ENCODE results near the gene SLC6A13. TPM values are rescaled to one million over a fixed set of nuclear protein-coding genes. Genes with fewer than 3 reads are reported as not detected.

The SLC6A13 gene
- total RNA-seq, 2 experiments from 2014 or later, result 0.11 to 0.60 TPM

- no peak for ATAC-seq (ENCODE audit: poor library complexity)
- Histone ChIP-seq H3K27me3 (ENCODE audit: control insufficient read depth in 1 of 2, insufficient read depth in 2 of 2, low read length in 2 of 2) (peaks cover 0 to 14% of the 10 kb centered on the region in 2 experiments), H3K9me3 (ENCODE audit: control insufficient read depth in 1 of 2, insufficient read depth in 1 of 2, low read length in 2 of 2) (peaks cover 6 to 7% of the 10 kb centered on the region in 2 experiments), H3K36me3 (ENCODE audit: insufficient read depth, low read length) (no peaks in the 10 kb centered on the region), H3K4me1 (ENCODE audit: insufficient read depth, low read length) (no peaks in the 10 kb centered on the region), H3K4me3 (ENCODE audit: low read length) (no peak overlapping the region), H3K27ac (ENCODE audit: low read depth in 1 of 2, low read length in 2 of 2) (no peak overlapping the region)
- ChIA-PET CTCF (no interaction called here), POLR2A (no interaction called here)
- Mint-ChIP-seq H3K9me3 (no peaks in the 10 kb centered on the region), H3K27ac (no peak overlapping the region), H3K36me3 (ENCODE audit: low read depth) (peaks cover 4% of the 10 kb centered on the region), H3K27me3 (peaks cover 37% of the 10 kb centered on the region), H3K4me3 (no peak overlapping the region), H3K4me1 (ENCODE audit: low read depth) (no peaks in the 10 kb centered on the region)
- TF ChIP-seq CTCF (IDR thresholded peaks at IDR 0.05), result no peak
- intact Hi-C loops (cut with DNase I, micrococcal nuclease), result no loop called here
- DNase-seq, result no peak
These were observed 20.1 kb downstream of the SLC6A13 start for GRCh38 chr12:242496-242895.

GRCh38 chr12:241266-241665 is 21.4 kb downstream of the SLC6A13 start:
- no peak overlapping the region for H3K27ac Mint-ChIP-seq
- Histone ChIP-seq H3K4me3 (ENCODE audit: low read length) (no peak overlapping the region), H3K9me3 (ENCODE audit: control insufficient read depth in 1 of 2, insufficient read depth in 1 of 2, low read length in 2 of 2) (peaks cover 4 to 19% of the 10 kb centered on the region in 2 experiments), H3K36me3 (ENCODE audit: insufficient read depth, low read length) (no peaks in the 10 kb centered on the region), H3K4me1 (ENCODE audit: insufficient read depth, low read length) (no peaks in the 10 kb centered on the region), H3K27ac (ENCODE audit: low read depth in 1 of 2, low read length in 2 of 2) (no peak overlapping the region), H3K27me3 (ENCODE audit: control insufficient read depth in 1 of 2, insufficient read depth in 2 of 2, low read length in 2 of 2) (peaks cover 0 to 15% of the 10 kb centered on the region in 2 experiments)
- no peak overlapping the region for H3K4me3 Mint-ChIP-seq
- no peaks in the 10 kb centered on the region for H3K4me1 Mint-ChIP-seq (ENCODE audit: low read depth)
- intact Hi-C loops (cut with DNase I, micrococcal nuclease), result no loop called here
- ATAC-seq (ENCODE audit: poor library complexity) (no peak), DNase-seq (no peak)
- ChIA-PET POLR2A (no interaction called here), CTCF (no interaction called here)
- peaks cover 4% of the 10 kb centered on the region for H3K36me3 Mint-ChIP-seq (ENCODE audit: low read depth)
- H3K27me3 Mint-ChIP-seq, result peaks cover 37% of the 10 kb centered on the region
- no peak for TF ChIP-seq CTCF (IDR thresholded peaks at IDR 0.05)
- peaks cover 3% of the 10 kb centered on the region for H3K9me3 Mint-ChIP-seq

- no peak overlapping the region for H3K4me3 ChIP-seq (ENCODE audit: low read length)
- peaks cover 8% of the 10 kb centered on the region for H3K9me3 Mint-ChIP-seq
- no peaks in the 10 kb centered on the region for H3K4me1 Mint-ChIP-seq (ENCODE audit: low read depth)
- ChIA-PET POLR2A (no interaction called here), CTCF (no interaction called here)
- TF ChIP-seq CTCF (IDR thresholded peaks at IDR 0.05), result no peak
- no peak for DNase-seq
- no peaks in the 10 kb centered on the region for H3K36me3 ChIP-seq (ENCODE audit: insufficient read depth, low read length)
- H3K27me3 ChIP-seq (ENCODE audit: control insufficient read depth in 1 of 2, insufficient read depth in 2 of 2, low read length in 2 of 2), result peaks cover 0 to 15% of the 10 kb centered on the region in 2 experiments
- peaks cover 4% of the 10 kb centered on the region for H3K36me3 Mint-ChIP-seq (ENCODE audit: low read depth)
- H3K4me1 ChIP-seq (ENCODE audit: insufficient read depth, low read length), result no peaks in the 10 kb centered on the region
- intact Hi-C loops (cut with DNase I, micrococcal nuclease), result no loop called here
- H3K9me3 ChIP-seq (ENCODE audit: control insufficient read depth in 1 of 2, insufficient read depth in 1 of 2, low read length in 2 of 2), result peaks cover 6 to 18% of the 10 kb centered on the region in 2 experiments
- ATAC-seq (ENCODE audit: poor library complexity), result no peak
- no peak overlapping the region for H3K4me3 Mint-ChIP-seq
- H3K27ac Mint-ChIP-seq, result no peak overlapping the region
- no peak overlapping the region for H3K27ac ChIP-seq (ENCODE audit: low read depth in 1 of 2, low read length in 2 of 2)
- H3K27me3 Mint-ChIP-seq, result peaks cover 37% of the 10 kb centered on the region
These were observed 22.1 kb downstream of the SLC6A13 start for GRCh38 chr12:240566-240965.
